ENCODE measurements around the gene NEURL1.
A peak's percentile ranks its signal among the peaks of the same experiment; 100 is the strongest.

NEURL1 gene

DNA sequence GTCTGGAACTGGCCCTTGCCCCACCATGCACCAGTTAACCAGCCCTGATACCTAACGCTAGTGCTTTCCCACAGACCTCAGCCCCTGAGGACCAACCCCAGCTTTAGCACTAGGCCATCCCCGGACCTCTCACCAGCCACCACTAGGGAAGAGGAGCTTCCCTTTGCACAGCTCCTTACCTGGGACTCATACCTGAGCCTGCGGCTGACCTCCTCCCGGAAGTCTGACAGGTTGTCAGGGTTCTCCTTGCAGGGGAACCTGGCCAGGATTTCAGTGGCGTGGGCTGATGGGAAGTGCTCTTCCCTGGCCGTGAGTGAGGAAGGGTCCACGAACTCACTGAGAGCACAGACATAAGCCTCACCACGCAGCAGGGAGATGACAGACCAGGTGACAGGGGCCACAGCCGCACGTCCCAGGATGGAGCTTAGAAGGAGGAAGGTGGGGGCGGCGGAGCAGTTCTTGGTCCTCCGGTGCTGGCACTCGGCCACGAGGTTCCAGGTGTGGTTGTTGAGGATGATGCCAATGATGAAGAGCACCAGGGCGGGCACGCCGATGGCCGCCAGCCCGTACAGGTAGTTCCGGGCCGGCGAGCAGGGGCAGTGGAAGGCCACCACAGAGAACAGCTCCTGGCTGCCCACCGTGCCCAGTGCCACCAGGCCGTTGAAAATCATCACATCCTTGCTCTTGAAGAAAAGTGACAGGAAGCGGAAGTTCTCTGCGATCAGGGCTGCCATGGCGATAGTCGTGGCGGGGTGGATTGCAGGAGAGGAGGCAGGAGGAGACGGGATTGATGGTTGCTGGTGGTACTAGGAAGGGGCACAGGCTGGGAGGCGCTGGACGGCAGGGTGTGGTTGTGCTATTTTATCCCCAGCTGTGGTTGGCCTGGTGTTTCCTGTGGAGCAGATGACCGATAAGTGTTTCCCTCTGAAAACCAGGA, 44.0 kb upstream of the NEURL1 start:
- DNase-seq (ENCODE audit: low spot score): no peak
- in situ Hi-C loops (cut with MboI; ENCODE audit: low sequenced_read_pairs, unreplicated experiment): no loop called here
- TF ChIP-seq CTCF (IDR thresholded peaks at IDR 0.05; ENCODE audit: borderline replicate concordance, control extremely low read depth, extremely low read depth, insufficient read depth, missing control alignments): no peak

DNA sequence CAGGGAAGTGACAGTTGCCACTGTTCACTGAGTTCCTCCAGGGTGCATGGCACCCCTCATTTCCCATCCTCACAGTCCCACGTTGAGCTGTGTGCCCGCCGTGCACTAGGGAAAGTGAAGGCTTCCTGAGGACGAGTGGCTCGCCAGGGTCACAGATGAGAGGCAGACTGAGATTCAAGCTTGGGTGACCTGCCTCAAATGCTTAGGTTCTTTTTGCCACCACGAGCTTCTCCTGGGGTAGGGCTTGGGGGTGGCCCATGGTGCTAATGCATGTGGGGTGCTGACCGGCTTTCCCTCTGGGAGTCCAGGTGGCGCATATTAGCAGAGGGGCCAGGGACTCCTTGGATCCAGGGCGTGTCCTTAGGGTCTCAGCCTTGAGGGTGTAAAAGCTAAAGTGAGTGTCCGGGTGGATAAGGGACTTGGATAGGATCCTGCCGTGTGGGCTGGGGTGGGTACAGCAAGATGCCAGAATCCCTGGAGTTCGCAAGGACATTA, 43.3 kb upstream of the NEURL1 start:
- TF ChIP-seq CTCF (IDR thresholded peaks at IDR 0.05; ENCODE audit: borderline replicate concordance, control extremely low read depth, extremely low read depth, insufficient read depth, missing control alignments): no peak
- DNase-seq (ENCODE audit: low spot score): no peak
- in situ Hi-C loops (cut with MboI; ENCODE audit: low sequenced_read_pairs, unreplicated experiment): no loop called here

GRCh38 chr10:103451091-103451813, 42.3 kb upstream of the NEURL1 start:
- peak; percentile 67 for DNase-seq (ENCODE audit: low spot score)
- TF ChIP-seq CTCF (IDR thresholded peaks at IDR 0.05; ENCODE audit: borderline replicate concordance, control extremely low read depth, extremely low read depth, insufficient read depth, missing control alignments): no peak
- in situ Hi-C loops (cut with MboI; ENCODE audit: low sequenced_read_pairs, unreplicated experiment): no loop called here

- DNase-seq (ENCODE audit: low spot score): peak; percentile 92
- in situ Hi-C loops (cut with MboI; ENCODE audit: low sequenced_read_pairs, unreplicated experiment): no loop called here
- no peak for TF ChIP-seq CTCF (IDR thresholded peaks at IDR 0.05; ENCODE audit: borderline replicate concordance, control extremely low read depth, extremely low read depth, insufficient read depth, missing control alignments)
These were observed 41.5 kb upstream of the NEURL1 start, which contains the start of gene CALHM2 for GRCh38 chr10:103451831-103452505. Gene CALHM2 (minus strand): TSS chr10:103452370. CDS start chr10:103449941, 2,429 bp downstream.

- in situ Hi-C loops (cut with MboI; ENCODE audit: low sequenced_read_pairs, unreplicated experiment): no loop called here
- DNase-seq (ENCODE audit: low spot score): no peak
- TF ChIP-seq CTCF (IDR thresholded peaks at IDR 0.05; ENCODE audit: borderline replicate concordance, control extremely low read depth, extremely low read depth, insufficient read depth, missing control alignments): no peak
These were observed 40.8 kb upstream of the NEURL1 start for GRCh38 chr10:103452506-103453230.
